ENCODE results near the gene ATP1B1. TPM values are rescaled to one million over a fixed set of nuclear protein-coding genes. Genes with fewer than 3 reads are reported as not detected.
A peak's percentile ranks its signal among the peaks of the same experiment; 100 is the strongest.

ATP1B1 gene
- total and polyA plus RNA-seq, 2 of the 13 experiments (the other 11 are each of a cell fraction or from before 2014, with no cell fraction given) = 134 to 135 TPM

DNA sequence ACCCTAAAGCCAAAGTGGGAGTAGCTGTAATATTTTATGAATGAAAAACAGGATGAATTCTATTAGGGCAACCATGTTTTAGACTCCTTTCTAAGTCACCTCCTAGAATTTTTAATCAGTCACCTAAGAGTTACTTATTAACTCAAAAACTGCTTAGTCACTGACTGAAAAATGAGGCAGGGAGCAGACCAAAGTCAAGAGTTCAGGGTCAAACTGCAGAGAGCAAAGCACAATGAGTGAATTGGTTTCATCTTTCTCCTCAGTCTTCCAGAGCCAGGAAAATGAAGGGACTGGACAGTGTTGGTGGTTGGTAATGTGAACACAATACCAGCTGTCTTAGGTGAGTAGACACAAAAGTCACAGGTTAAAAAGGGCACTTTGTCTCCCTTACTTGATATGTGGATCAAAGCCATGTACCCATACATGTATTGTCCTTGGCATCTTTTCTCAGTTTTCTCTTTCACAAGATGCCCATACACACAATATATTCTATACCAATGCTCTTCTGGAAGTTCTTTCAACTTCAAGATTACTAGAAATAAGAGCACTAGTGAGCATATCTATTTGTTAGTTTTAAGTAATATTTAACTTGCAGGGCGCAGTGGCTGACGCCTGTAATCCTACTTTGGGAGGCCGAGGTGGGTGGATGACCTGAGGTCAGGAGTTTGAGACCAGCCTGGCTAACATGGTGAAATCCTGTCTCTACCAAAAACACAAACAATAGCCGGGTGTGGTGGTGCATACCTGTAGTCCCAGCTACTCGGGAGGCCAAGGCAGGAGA, 42.2 kb downstream of the ATP1B1 start (continued):
- TF ChIP-seq TCF7 (IDR thresholded peaks at IDR 0.05; ENCODE audit: low read depth) (peak; percentile 50; the same call in 1 of the 2 replicates), ZKSCAN5 (CRISPR knock-in tag; IDR thresholded peaks at IDR 0.05) (peak; percentile 80), MIXL1 (CRISPR knock-in tag; IDR thresholded peaks at IDR 0.05) (peak; percentile 98), KAT8 (CRISPR knock-in tag; IDR thresholded peaks at IDR 0.05) (0 out of 2 replicates have a peak, but pooled peaks have one; percentile 58), PHF21A (CRISPR knock-in tag; IDR thresholded peaks at IDR 0.05) (0 out of 2 replicates have a peak, but pooled peaks have one; percentile 19), GATAD2A (CRISPR knock-in tag; IDR thresholded peaks at IDR 0.05) (peak; percentile 90), ZNF343 (CRISPR knock-in tag; IDR thresholded peaks at IDR 0.05) (0 out of 2 replicates have a peak, but pooled peaks have one; percentile 27), CHD4 (IDR thresholded peaks at IDR 0.05; ENCODE audit: borderline replicate concordance, low read length) (peak; percentile 87; the same call in 1 of the 2 replicates), XBP1 (CRISPR knock-in tag; IDR thresholded peaks at IDR 0.05) (0 out of 2 replicates have a peak, but pooled peaks have one; percentile 55), NFIC (IDR thresholded peaks at IDR 0.05; ENCODE audit: low read length) (peak; percentile 84), ZFX (CRISPR knock-in tag; IDR thresholded peaks at IDR 0.05; ENCODE audit: low read depth) (peak; percentile 28; the same call in 1 of the 2 replicates), SNRNP70 (IDR thresholded peaks at IDR 0.05; ENCODE audit: low read depth, low read length) (no peak), ZNF230 (CRISPR knock-in tag; IDR thresholded peaks at IDR 0.05) (peak; percentile 85; the same call in 1 of the 2 replicates), ERF (CRISPR knock-in tag; IDR thresholded peaks at IDR 0.05) (peak; percentile 51; the same call in 1 of the 2 replicates), WIZ (CRISPR knock-in tag; IDR thresholded peaks at IDR 0.05) (0 out of 2 replicates have a peak, but pooled peaks have one; percentile 61), ZFP37 (CRISPR knock-in tag; IDR thresholded peaks at IDR 0.05; ENCODE audit: borderline replicate concordance) (no peak), HOXD1 (CRISPR knock-in tag; IDR thresholded peaks at IDR 0.05) (peak; percentile 51; the same call in 1 of the 2 replicates), CREM (IDR thresholded peaks at IDR 0.05) (peak; percentile 79), CREM (CRISPR knock-in tag; IDR thresholded peaks at IDR 0.05) (no peak), SAFB2 (CRISPR knock-in tag; IDR thresholded peaks at IDR 0.05; ENCODE audit: borderline replicate concordance, low read depth) (no peak), ZNF263 (CRISPR knock-in tag; IDR thresholded peaks at IDR 0.05) (no peak)
- TF ChIP-seq, protein P1, sequence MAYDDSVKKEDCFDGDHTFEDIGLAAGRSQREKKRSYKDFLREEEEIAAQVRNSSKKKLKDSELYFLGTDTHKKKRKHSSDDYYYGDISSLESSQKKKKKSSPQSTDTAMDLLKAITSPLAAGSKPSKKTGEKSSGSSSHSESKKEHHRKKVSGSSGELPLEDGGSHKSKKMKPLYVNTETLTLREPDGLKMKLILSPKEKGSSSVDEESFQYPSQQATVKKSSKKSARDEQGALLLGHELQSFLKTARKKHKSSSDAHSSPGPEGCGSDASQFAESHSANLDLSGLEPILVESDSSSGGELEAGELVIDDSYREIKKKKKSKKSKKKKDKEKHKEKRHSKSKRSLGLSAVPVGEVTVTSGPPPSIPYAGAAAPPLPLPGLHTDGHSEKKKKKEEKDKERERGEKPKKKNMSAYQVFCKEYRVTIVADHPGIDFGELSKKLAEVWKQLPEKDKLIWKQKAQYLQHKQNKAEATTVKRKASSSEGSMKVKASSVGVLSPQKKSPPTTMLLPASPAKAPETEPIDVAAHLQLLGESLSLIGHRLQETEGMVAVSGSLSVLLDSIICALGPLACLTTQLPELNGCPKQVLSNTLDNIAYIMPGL (CRISPR knock-in tag; IDR thresholded peaks at IDR 0.05; ENCODE audit: borderline replicate concordance in 1 of 2, low read depth in 1 of 2) = peak; percentile 48 to 49; a peak in 1 of 4 replicates
- TF ChIP-seq, protein P2, sequence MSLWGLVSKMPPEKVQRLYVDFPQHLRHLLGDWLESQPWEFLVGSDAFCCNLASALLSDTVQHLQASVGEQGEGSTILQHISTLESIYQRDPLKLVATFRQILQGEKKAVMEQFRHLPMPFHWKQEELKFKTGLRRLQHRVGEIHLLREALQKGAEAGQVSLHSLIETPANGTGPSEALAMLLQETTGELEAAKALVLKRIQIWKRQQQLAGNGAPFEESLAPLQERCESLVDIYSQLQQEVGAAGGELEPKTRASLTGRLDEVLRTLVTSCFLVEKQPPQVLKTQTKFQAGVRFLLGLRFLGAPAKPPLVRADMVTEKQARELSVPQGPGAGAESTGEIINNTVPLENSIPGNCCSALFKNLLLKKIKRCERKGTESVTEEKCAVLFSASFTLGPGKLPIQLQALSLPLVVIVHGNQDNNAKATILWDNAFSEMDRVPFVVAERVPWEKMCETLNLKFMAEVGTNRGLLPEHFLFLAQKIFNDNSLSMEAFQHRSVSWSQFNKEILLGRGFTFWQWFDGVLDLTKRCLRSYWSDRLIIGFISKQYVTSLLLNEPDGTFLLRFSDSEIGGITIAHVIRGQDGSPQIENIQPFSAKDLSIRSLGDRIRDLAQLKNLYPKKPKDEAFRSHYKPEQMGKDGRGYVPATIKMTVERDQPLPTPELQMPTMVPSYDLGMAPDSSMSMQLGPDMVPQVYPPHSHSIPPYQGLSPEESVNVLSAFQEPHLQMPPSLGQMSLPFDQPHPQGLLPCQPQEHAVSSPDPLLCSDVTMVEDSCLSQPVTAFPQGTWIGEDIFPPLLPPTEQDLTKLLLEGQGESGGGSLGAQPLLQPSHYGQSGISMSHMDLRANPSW (CRISPR knock-in tag; IDR thresholded peaks at IDR 0.05; ENCODE audit: borderline replicate concordance) = 0 out of 2 replicates have a peak, but pooled peaks have one; percentile 22
- TF ChIP-seq, protein P3, sequence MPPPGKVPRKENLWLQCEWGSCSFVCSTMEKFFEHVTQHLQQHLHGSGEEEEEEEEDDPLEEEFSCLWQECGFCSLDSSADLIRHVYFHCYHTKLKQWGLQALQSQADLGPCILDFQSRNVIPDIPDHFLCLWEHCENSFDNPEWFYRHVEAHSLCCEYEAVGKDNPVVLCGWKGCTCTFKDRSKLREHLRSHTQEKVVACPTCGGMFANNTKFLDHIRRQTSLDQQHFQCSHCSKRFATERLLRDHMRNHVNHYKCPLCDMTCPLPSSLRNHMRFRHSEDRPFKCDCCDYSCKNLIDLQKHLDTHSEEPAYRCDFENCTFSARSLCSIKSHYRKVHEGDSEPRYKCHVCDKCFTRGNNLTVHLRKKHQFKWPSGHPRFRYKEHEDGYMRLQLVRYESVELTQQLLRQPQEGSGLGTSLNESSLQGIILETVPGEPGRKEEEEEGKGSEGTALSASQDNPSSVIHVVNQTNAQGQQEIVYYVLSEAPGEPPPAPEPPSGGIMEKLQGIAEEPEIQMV (CRISPR knock-in tag; IDR thresholded peaks at IDR 0.05; ENCODE audit: low read depth) = no peak; the same call in 1 of the 2 replicates
